Erythroblast (primary cell): ENCODE data around the gene CEP85L.

Source experiments
- DNase-seq, 2 experiments: peaks; one replicate each; lab custom pipeline; 2025; lab: John Stamatoyannopoulos, UW
- GATA1 ChIP-seq: IDR thresholded peaks from 2 replicates; pipeline ENCODE4 v1.6.1; 2011; ENCODE audit warnings: low read depth, mild to moderate bottlenecking, control low read depth, low read length, moderate library complexity
- POLR2A ChIP-seq: IDR thresholded peaks from 2 replicates; pipeline ENCODE4 v1.6.1; 2011; ENCODE audit warnings: mild to moderate bottlenecking, low read length

CEP85L gene

DNA sequence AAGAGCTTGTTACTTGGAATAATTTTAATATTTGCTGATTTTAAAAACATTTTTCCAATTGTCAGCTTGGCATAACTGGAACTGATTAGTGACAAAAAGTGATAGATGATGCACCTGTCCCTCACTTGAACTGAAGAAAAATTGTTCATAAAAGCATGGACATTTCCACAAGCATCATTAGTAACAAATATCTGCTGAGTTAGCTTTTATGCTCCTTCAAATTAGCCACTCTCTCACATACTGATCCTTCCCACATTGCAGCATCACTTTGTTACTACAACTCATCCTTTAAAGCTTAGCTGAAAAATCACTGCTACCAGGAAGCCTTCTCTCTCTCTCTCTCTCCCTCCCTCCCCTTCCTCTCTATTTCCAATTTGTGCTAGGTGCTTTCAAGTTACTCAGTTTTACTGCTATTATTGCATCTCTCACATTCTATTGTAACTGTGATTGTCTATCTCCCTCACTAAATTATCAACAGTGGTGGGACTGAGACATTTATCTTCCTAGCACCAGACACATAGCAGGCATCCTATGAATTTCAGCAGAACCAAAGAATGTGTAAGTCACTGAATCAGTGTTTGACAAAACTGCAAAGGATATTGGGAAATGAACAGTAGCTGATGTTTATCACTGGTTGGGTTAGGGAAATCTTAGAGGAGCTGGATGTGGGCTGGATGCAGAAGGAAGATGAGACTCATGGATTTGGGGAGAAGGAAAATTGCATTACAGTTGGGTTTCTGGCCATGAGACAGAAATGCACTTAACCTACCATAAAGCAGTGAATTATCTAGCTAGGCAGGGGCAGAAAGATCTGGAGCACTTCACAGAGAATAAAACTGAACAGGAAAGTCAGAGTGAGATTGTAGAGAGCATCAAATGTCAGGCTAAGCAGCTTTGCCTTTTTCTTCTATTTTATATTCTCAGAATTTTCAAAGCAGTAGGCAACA is 231.7 kb downstream of the CEP85L start:
- DNase-seq, result no peak
- TF ChIP-seq GATA1 (no peak), POLR2A (no peak)
